ENCODE measurements around the gene TEAD1. TPM values are rescaled to one million over a fixed set of nuclear protein-coding genes. Genes with fewer than 3 reads are reported as not detected.

The TEAD1 gene
- total RNA-seq, 2 experiments from 2014 or later, result 0.25 to 0.83 TPM

DNA sequence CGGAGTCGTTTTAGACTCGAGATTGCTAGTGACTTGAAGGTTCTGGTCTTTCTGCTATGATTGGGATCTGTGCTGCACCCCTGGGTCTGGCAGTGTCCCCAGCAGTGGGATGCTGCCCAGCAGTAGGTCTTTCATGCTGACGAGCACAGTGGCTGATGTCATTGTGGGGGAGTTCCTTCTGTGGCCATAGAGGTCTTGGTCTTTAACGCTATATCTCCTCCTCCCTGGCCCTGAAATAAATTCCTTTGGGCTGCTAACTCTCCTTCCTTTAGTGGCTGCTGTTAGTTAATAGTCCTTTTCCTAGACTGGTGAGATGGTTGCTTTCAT is 136.3 kb downstream of the TEAD1 start:
- Mint-ChIP-seq H3K27me3 (peaks cover 17% of the 10 kb centered on the region), H3K4me3 (no peak overlapping the region), H3K9me3 (no peaks in the 10 kb centered on the region), H3K36me3 (ENCODE audit: low read depth) (no peaks in the 10 kb centered on the region), H3K27ac (no peak overlapping the region), H3K4me1 (ENCODE audit: low read depth) (no peaks in the 10 kb centered on the region)
- POLR2A ChIA-PET, result no interaction called here
- TF ChIP-seq, protein P1, sequence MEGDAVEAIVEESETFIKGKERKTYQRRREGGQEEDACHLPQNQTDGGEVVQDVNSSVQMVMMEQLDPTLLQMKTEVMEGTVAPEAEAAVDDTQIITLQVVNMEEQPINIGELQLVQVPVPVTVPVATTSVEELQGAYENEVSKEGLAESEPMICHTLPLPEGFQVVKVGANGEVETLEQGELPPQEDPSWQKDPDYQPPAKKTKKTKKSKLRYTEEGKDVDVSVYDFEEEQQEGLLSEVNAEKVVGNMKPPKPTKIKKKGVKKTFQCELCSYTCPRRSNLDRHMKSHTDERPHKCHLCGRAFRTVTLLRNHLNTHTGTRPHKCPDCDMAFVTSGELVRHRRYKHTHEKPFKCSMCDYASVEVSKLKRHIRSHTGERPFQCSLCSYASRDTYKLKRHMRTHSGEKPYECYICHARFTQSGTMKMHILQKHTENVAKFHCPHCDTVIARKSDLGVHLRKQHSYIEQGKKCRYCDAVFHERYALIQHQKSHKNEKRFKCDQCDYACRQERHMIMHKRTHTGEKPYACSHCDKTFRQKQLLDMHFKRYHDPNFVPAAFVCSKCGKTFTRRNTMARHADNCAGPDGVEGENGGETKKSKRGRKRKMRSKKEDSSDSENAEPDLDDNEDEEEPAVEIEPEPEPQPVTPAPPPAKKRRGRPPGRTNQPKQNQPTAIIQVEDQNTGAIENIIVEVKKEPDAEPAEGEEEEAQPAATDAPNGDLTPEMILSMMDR (IDR thresholded peaks at IDR 0.05), result no peak
- no peak for DNase-seq
- ATAC-seq, result no peak
- CTCF ChIA-PET, result no interaction called here
- intact Hi-C loops (cut with micrococcal nuclease), result no loop called here

GRCh38 chr11:12811861-12812260 is 137.6 kb downstream of the TEAD1 start:
- POLR2A ChIA-PET, result interaction anchor here (0.7 kb wide), 1 partner anchor 14 kb away, joined by 3 read pairs; no protein-coding TSS in a partner anchor
- H3K27ac Mint-ChIP-seq, result no peak overlapping the region
- H3K4me3 Mint-ChIP-seq, result no peak overlapping the region
- TF ChIP-seq, protein P1 (IDR thresholded peaks at IDR 0.05), result no peak
- CTCF ChIA-PET, result no interaction called here
- DNase-seq, result no peak
- peaks cover 20% of the 10 kb centered on the region for H3K27me3 Mint-ChIP-seq
- no peaks in the 10 kb centered on the region for H3K36me3 Mint-ChIP-seq (ENCODE audit: low read depth)
- H3K4me1 Mint-ChIP-seq (ENCODE audit: low read depth), result no peaks in the 10 kb centered on the region
- intact Hi-C loops (cut with micrococcal nuclease), result no loop called here
- no peak for ATAC-seq
- no peaks in the 10 kb centered on the region for H3K9me3 Mint-ChIP-seq

GRCh38 chr11:12812849-12813248 is 138.6 kb downstream of the TEAD1 start:
- H3K9me3 Mint-ChIP-seq, result no peaks in the 10 kb centered on the region
- no peak overlapping the region for H3K27ac Mint-ChIP-seq
- H3K27me3 Mint-ChIP-seq, result peaks cover 15% of the 10 kb centered on the region
- intact Hi-C loops (cut with micrococcal nuclease), result no loop called here
- no peaks in the 10 kb centered on the region for H3K36me3 Mint-ChIP-seq (ENCODE audit: low read depth)
- ChIA-PET POLR2A (interaction anchor here (1.4 kb wide), 1 partner anchor 9 kb away, joined by 4 read pairs; no protein-coding TSS in a partner anchor), CTCF (interaction anchor here (0.6 kb wide), 1 partner anchor 91 kb away, joined by 3 read pairs; no protein-coding TSS in a partner anchor)
- DNase-seq (no peak), ATAC-seq (no peak)
- TF ChIP-seq, protein P1 (IDR thresholded peaks at IDR 0.05), result no peak
- no peak overlapping the region for H3K4me3 Mint-ChIP-seq
- no peaks in the 10 kb centered on the region for H3K4me1 Mint-ChIP-seq (ENCODE audit: low read depth)

- no peak for ATAC-seq
- Mint-ChIP-seq H3K27me3 (peaks cover 15% of the 10 kb centered on the region), H3K4me1 (ENCODE audit: low read depth) (no peaks in the 10 kb centered on the region), H3K4me3 (no peak overlapping the region), H3K9me3 (no peaks in the 10 kb centered on the region), H3K27ac (no peak overlapping the region), H3K36me3 (ENCODE audit: low read depth) (no peaks in the 10 kb centered on the region)
- ChIA-PET CTCF (interaction anchor here (0.6 kb wide), 1 partner anchor 92 kb away, joined by 3 read pairs; no protein-coding TSS in a partner anchor), POLR2A (interaction anchor here (1.4 kb wide), 1 partner anchor 9 kb away, joined by 4 read pairs; no protein-coding TSS in a partner anchor)
- no peak for DNase-seq
- intact Hi-C loops (cut with micrococcal nuclease), result no loop called here
- TF ChIP-seq, protein P1 (IDR thresholded peaks at IDR 0.05), result no peak
These were observed 139.4 kb downstream of the TEAD1 start for GRCh38 chr11:12813371-12814225.

DNA sequence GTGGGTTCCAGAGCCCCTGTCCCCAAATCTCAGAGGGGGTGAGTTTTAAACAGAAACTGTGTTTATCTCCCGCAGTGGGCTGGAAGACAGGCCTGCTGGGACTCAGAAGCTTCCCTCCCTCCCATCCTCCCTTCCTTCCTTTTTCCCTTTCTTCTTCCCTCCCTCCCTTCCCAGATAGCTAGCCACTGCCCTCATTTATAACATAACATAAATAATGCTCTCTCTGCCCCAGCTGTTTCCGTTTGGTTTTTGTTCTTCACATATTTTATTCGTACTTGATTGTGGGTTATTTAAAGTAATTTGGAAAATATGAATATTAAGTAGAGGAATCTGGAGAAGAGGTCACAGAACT is 140.9 kb downstream of the TEAD1 start:
- no peaks in the 10 kb centered on the region for H3K36me3 Mint-ChIP-seq (ENCODE audit: low read depth)
- H3K4me1 Mint-ChIP-seq (ENCODE audit: low read depth), result no peaks in the 10 kb centered on the region
- no peak overlapping the region for H3K4me3 Mint-ChIP-seq
- peaks cover 15% of the 10 kb centered on the region for H3K27me3 Mint-ChIP-seq
- no peaks in the 10 kb centered on the region for H3K9me3 Mint-ChIP-seq
- CTCF ChIA-PET, result no interaction called here
- POLR2A ChIA-PET, result interaction anchor here (0.6 kb wide), 1 partner anchor 46 kb away, joined by 3 read pairs; no protein-coding TSS in a partner anchor
- H3K27ac Mint-ChIP-seq, result no peak overlapping the region
- intact Hi-C loops (cut with micrococcal nuclease), result no loop called here
- no peak for ATAC-seq
- DNase-seq, result no peak
- TF ChIP-seq, protein P1 (IDR thresholded peaks at IDR 0.05), result no peak
